Uterus (tissue), 2 donors: ENCODE measurements around the gene OSBPL1A.

Source experiments
- CTCF ChIP-seq, 4 experiments: fragments of 200-600 bp in 2 of 4; fragments of 450-650 bp in 2 of 4; sonication (generic) in 2 of 4; IDR thresholded peaks; one replicate each; pipeline ENCODE4 v1.5.1; 2016 to 2019; ENCODE audit warnings: antibody characterized with exemption in 4 of 4, mild to moderate bottlenecking in 2 of 4, moderate library complexity in 1 of 4
- POLR2A ChIP-seq, 2 donors: fragments of 450-650 bp; IDR thresholded peaks; one replicate each; pipeline ENCODE4 v1.6.1; 2016; ENCODE audit warnings: antibody characterized with exemption in 2 of 2, mild to moderate bottlenecking in 1 of 2, moderate library complexity in 1 of 2

GRCh38 chr18:24333084-24333483 lies 64.5 kb downstream of the OSBPL1A start:
- TF ChIP-seq CTCF (IDR thresholded peaks at IDR 0.05) (no peak), POLR2A (IDR thresholded peaks at IDR 0.05) (no peak)
